Epithelial cell of proximal tubule (primary cell): ENCODE measurements around the gene LDAH. TPM values are rescaled to one million over a fixed set of nuclear protein-coding genes. Genes with fewer than 3 reads are reported as not detected.

Experiments
- DNase-seq: peaks from one replicate; pipeline ENCODE4 v3.0.0-alpha.2; 2011; ENCODE audit warnings: low read depth
- H3K4me3 ChIP-seq: 2 replicates; pipeline ENCODE4 v1.5.1; 2011; ENCODE audit warnings: low read depth, mild to moderate bottlenecking, low read length
- CTCF ChIP-seq: conservative IDR thresholded peaks from 2 replicates; pipeline ENCODE4 v1.5.1; 2012; ENCODE audit warnings: low read depth, mild to moderate bottlenecking, low read length
- total RNA-seq: library from RNA; depleted of rRNA; stranded (reverse); fragments of >200 nt; gene quantifications from 2 replicates; pipeline ENCODE4 v1.2.3, GENCODE V29; 2015

The LDAH gene
- total RNA-seq, 1 donor from 2014 or later: 16.5 TPM

- TF ChIP-seq CTCF: no peak
- no peak for DNase-seq
- H3K4me3 ChIP-seq: no peak overlapping the region
Measured at GRCh38 chr2:20823917-20824316, 1.0 kb upstream of the LDAH start.

- no peak overlapping the region for H3K4me3 ChIP-seq
- DNase-seq: no peak
- TF ChIP-seq CTCF: no peak
Measured at GRCh38 chr2:20818820-20819219, 4.1 kb downstream of the LDAH start.

- H3K4me3 ChIP-seq: no peak overlapping the region
- TF ChIP-seq CTCF: no peak
- no peak for DNase-seq
Measured at GRCh38 chr2:20815216-20815615, 7.7 kb downstream of the LDAH start.

GRCh38 chr2:20812779-20813178 is 10.1 kb downstream of the LDAH start:
- no peak overlapping the region for H3K4me3 ChIP-seq
- DNase-seq: no peak
- TF ChIP-seq CTCF: no peak

GRCh38 chr2:20806286-20806685 is 16.6 kb downstream of the LDAH start:
- DNase-seq: no peak
- no peak for TF ChIP-seq CTCF
- no peak overlapping the region for H3K4me3 ChIP-seq

GRCh38 chr2:20803974-20804373 is 18.9 kb downstream of the LDAH start:
- no peak overlapping the region for H3K4me3 ChIP-seq
- DNase-seq: no peak
- TF ChIP-seq CTCF: no peak

GRCh38 chr2:20803226-20803682 is 19.6 kb downstream of the LDAH start:
- no peak for TF ChIP-seq CTCF
- H3K4me3 ChIP-seq: no peak overlapping the region
- DNase-seq: no peak
